ENCODE data around the gene RFX1. TPM values are rescaled to one million over a fixed set of nuclear protein-coding genes. Genes with fewer than 3 reads are reported as not detected.

Gene RFX1
- total and polyA plus RNA-seq, 2 of the 13 experiments (the other 11 are each of a cell fraction or from before 2014, with no cell fraction given): 1.1 to 1.3 TPM

- TF ChIP-seq BCLAF1 (IDR thresholded peaks at IDR 0.05) (no peak), PHF5A (CRISPR knock-in tag; IDR thresholded peaks at IDR 0.05; ENCODE audit: low read depth, unreplicated experiment) (no peak), HES4 (CRISPR knock-in tag; IDR thresholded peaks at IDR 0.05; ENCODE audit: borderline replicate concordance) (peak; percentile 72), ARID5B (CRISPR knock-in tag; IDR thresholded peaks at IDR 0.05) (no peak), ZNF564 (CRISPR knock-in tag; IDR thresholded peaks at IDR 0.05) (peak; percentile 74; the same call in 1 of the 2 replicates), REL (CRISPR knock-in tag; conservative IDR thresholded peaks at IDR 0.05) (no peak), NFE2 (CRISPR knock-in tag; IDR thresholded peaks at IDR 0.05) (no peak), TEAD2 (CRISPR knock-in tag; IDR thresholded peaks at IDR 0.05) (0 out of 2 replicates have a peak, but pooled peaks have one; percentile 5), FOSL1 (CRISPR knock-in tag; IDR thresholded peaks at IDR 0.05; ENCODE audit: borderline replicate concordance) (no peak), BHLHE40 (IDR thresholded peaks at IDR 0.05; ENCODE audit: low read length) (no peak), ZNF343 (CRISPR knock-in tag; IDR thresholded peaks at IDR 0.05) (no peak), JARID2 (CRISPR knock-in tag; IDR thresholded peaks at IDR 0.05; ENCODE audit: insufficient replicate concordance) (no peak), ZNF18 (CRISPR knock-in tag; IDR thresholded peaks at IDR 0.05; ENCODE audit: insufficient replicate concordance) (peak; percentile 53), ZNF740 (CRISPR knock-in tag; IDR thresholded peaks at IDR 0.05) (peak; percentile 87), ZNF367 (CRISPR knock-in tag; IDR thresholded peaks at IDR 0.05; ENCODE audit: borderline replicate concordance) (no peak), ZNF33B (CRISPR knock-in tag; IDR thresholded peaks at IDR 0.05) (peak; percentile 59), GRHL1 (CRISPR knock-in tag; conservative IDR thresholded peaks at IDR 0.05) (no peak)
These were observed 25.8 kb upstream of the RFX1 start, which contains the start of gene IL27RA (continued) for GRCh38 chr19:14031719-14032480.
